HG03520 (cell line): Measurements from ENCODE around the gene NEAT1.
A peak's percentile ranks its signal among the peaks of the same experiment; 100 is the strongest.
"Not testable (repeated sequence)": the region's sequence is repeated elsewhere in the genome, so short reads cannot be mapped to it uniquely, and the experiment has no call there.

Source experiments
- ATAC-seq: cut with Tn5 transposase; IDR thresholded peaks from one replicate; pipeline ENCODE4 v1.9.1; 2021; ENCODE audit warnings: mild to moderate bottlenecking, moderate library complexity; ENCODE audit not compliant: unreplicated experiment

The NEAT1 gene

GRCh38 chr11:65448418-65449105, 26.0 kb downstream of the NEAT1 start:
- no peak for ATAC-seq

- not testable (repeated sequence) for ATAC-seq
Measured at GRCh38 chr11:65451301-65451700, 28.7 kb downstream of the NEAT1 start.

GRCh38 chr11:65452259-65452658, 29.7 kb downstream of the NEAT1 start:
- not testable (repeated sequence) for ATAC-seq

GRCh38 chr11:65452806-65453490, 30.4 kb downstream of the NEAT1 start:
- ATAC-seq: no peak

- ATAC-seq: no peak
Measured at GRCh38 chr11:65454311-65454695, 31.7 kb downstream of the NEAT1 start.

- peak; percentile 77 for ATAC-seq
Measured at GRCh38 chr11:65454696-65455456, 32.3 kb downstream of the NEAT1 start.

- no peak for ATAC-seq
Measured at GRCh38 chr11:65456418-65456817, 33.8 kb downstream of the NEAT1 start.

GRCh38 chr11:65459552-65459951, 37.0 kb downstream of the NEAT1 start:
- no peak for ATAC-seq

- ATAC-seq: not testable (repeated sequence)
Measured at GRCh38 chr11:65465471-65465870, 42.9 kb downstream of the NEAT1 start.

- ATAC-seq: not testable (repeated sequence)
Measured at GRCh38 chr11:65467306-65467705, 44.7 kb downstream of the NEAT1 start.

- no peak for ATAC-seq
Measured at GRCh38 chr11:65468874-65469333, 46.3 kb downstream of the NEAT1 start.

- ATAC-seq: no peak
Measured at GRCh38 chr11:65470433-65471049, 47.9 kb downstream of the NEAT1 start.

- no peak for ATAC-seq
Measured at GRCh38 chr11:65471447-65471891, 48.9 kb downstream of the NEAT1 start.

GRCh38 chr11:65472588-65473277, 50.1 kb downstream of the NEAT1 start:
- not testable (repeated sequence) for ATAC-seq

- ATAC-seq: no peak
Measured at GRCh38 chr11:65473278-65473860, 50.8 kb downstream of the NEAT1 start.

- no peak for ATAC-seq
Measured at GRCh38 chr11:65474864-65475263, 52.3 kb downstream of the NEAT1 start.

- no peak for ATAC-seq
Measured at GRCh38 chr11:65476632-65477148, 54.1 kb downstream of the NEAT1 start.

GRCh38 chr11:65477149-65477965, 54.8 kb downstream of the NEAT1 start:
- ATAC-seq: peak; percentile 69
